Hepatic stellate cell (primary cell): ENCODE data around the gene MACIR.

Experiments used
- DNase-seq: peaks from one replicate; pipeline ENCODE4 v3.0.0; 2011; ENCODE audit warnings: low spot score

Gene MACIR

DNA sequence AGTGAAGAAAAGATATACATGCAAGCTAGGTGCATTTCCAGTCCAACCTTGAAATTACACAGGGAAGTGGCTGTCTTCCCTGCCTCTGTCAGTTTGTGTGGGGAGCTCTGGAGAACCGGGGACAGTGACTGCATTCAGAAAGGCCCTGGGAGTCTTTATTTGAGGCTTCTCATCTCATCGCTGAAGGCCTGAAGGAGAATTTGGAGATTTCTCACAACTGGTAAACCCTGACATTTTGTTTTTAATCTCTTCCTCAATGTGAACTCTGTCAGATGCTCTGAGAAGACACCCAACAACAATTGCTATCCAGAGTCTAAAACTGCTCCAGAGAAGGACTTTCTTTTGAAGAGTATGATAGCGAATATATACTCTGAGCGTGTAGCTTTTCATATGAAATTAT is 33.0 kb downstream of the MACIR start:
- no peak for DNase-seq

DNA sequence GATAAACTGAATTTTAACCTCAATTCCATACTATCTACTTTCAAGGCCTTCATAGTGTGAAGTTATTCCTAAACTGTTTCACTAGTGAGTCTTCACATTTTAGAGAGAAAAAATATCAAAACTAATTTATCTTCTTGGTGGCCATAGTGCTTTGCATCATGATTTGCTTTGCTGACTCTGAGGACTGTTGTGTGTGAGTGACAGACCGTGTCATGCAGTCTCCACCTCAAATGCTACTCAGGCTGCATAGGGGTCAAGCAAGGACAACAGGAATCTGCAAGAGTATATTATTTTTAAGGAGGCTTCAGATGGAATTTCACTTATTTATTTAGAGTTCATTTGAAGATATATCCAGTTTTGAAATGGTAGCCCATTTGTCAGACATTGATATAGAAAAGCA is 34.5 kb downstream of the MACIR start:
- DNase-seq: no peak

DNA sequence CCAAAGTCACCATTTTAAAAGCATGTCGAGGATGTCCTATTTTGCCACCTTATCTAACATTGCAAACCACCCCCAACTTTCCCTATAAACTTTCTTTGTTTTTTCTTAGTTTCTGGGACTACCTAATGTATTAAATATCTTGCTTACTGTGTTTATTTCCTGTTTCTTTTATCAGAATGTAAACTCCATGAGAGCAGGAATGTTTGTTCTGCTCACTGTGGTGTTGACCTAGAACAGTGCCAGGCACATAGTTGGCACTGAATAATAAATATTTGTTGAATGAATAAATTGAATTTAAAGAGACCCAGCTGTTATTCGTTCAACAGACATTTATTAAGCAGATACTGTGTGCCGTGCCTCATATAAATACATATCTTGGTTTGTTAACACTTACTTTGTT is 35.2 kb downstream of the MACIR start:
- no peak for DNase-seq

DNA sequence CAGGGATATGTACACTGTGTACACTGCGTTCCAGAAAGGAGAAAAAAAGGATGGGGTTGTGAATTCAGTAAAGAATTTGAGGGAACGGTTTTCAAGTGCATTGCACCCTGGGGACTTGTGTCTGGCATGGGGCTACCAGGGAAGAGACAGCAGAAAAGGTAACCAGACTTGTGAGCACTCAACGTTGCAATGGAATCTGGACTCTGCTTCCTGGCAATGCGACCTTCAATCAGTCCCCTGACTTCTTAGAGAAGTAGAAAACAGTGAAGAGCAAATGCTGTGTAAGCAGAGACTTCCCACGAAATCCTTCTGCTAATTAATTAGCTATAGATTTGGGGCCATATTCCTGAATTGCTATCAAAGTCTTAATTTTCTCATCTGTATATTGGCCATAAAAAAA is 36.3 kb downstream of the MACIR start:
- DNase-seq: no peak

DNA sequence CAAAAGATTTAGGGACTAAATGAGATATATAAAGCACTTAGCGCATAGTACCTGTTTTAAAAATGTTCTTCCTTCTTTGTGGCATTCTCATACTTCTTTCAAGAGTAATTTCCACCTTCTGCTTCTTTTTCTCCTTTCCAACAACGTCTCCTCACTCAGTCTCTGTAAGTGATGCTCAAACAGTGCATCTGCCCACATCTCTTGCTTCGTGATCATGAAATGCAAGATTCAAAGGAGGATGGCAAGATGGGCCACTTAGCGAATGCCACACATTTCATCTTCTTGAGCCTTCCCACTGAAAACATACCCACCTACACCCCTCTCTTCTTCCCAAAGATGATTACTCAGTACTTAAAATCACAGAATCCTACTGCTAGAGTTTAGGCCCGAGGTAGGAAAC is 36.9 kb downstream of the MACIR start:
- no peak for DNase-seq

DNA sequence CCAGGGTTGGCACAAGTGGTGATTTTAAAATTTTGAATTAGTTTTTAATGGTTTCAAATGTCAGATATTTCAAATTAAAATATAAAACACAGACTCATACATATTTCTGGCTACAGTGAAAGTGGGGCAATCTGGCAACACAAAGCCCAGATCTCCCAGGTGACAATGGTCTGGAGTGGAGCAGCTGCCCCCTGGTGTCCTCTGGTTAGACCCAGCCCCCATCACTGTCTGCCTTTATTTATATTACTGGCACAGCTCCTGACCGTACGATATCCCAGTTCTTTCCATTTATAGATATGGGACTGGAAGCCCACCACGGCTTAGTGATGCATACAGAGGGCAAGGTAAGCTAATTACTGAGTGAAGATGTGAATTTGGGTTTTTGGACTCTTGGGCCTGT is 37.3 kb downstream of the MACIR start:
- no peak for DNase-seq

DNA sequence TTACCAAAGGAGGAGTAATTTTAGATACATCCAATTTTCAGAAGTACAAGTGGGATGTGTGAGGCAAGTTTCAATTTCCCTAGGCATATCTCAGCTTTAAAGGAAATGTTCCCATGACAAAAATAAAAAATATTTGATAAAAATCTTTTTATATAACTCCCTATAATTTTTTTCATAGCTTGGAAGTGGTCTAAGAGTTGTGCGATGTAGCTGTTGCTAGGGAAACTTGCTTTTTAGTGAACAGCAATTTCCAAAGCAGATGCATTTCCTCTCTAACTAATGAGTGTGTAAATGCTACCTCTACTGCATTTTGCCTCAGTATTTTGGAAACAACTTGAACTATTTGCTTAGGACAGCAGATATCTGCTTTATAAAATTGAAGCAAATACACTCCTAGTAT is 39.6 kb downstream of the MACIR start:
- DNase-seq: no peak

DNA sequence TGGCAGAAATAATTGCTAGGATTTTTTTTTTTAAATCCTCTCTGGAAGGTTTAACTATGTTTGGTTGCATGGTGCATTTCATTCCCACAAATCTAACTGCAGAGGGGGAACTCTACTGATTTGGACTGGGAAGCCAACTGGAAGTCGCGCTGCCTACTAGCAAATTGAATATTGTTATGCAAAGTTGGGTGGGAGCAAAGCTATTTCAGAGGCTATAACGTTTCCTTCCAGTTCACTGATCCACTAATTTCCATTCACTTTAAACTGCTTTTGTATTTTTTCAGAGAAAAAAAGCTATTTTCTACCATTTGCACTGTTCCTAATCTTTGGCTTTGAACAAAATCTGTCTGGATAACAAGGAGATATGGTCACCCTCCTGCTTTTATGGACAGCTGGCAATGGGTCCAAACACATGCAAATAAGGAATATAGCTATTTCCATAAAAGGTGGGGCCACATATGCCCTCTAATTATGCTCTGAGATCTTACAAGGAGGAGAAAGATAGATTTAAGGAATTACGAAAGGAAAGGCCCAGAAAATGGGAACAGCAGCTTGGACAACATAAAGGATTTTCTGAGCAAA is 40.1 kb downstream of the MACIR start:
- no peak for DNase-seq

DNA sequence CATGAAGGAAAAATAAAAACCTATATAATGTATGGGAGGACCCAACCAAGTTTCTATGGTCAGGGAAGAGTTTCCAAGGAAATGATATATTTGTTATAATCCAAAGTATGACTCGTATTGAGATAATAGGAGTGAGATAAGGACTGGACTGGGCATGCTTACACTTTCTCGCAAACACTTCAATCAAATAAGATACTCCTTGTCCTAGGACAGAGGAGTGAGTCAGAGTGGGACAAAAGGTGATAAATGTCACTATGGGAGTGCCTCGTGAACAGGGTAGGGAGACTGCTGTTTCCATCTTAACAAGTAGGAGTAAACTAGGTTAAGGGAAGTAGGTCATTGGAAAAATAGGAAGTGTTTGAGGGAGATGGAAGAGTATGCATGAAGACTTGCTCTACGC is 47.2 kb downstream of the MACIR start:
- no peak for DNase-seq

DNA sequence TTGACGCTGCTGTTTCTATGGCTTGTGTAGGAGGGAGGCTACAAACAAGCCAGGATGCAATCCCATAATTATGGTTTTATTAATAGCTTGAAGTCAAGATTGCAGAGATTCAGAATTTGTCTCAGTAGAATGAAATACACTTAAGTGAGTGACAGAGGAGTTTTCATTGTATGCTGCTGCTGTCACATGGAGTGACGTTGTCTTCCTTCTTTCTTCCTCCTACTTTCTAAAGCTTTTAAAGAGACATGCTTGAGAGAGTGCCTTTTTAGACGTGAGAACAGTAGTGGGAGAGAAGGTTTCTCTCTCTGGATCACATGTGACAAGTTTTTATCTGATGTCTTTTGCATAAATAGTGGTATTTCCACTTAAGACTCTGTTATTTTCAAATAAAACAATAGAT is 48.9 kb downstream of the MACIR start:
- DNase-seq: no peak

DNA sequence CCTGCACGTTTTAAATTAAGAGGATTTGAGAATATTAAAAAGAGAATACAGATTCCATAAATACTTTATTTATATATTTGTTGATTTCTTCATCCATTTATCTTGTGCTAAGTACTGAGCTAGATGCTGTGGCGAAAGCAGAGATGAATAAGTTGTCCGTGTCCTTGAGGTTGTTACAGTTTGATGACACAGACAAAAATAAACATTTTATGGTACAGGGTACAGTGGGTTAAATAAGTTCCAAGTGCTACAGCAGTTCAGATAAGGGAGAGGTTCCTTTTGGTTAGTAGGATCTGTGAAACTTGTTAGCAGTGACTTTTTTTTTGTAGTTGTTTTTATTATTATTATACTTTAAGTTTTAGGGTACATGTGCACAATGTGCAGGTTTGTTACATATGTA is 50.2 kb downstream of the MACIR start:
- DNase-seq: no peak

DNA sequence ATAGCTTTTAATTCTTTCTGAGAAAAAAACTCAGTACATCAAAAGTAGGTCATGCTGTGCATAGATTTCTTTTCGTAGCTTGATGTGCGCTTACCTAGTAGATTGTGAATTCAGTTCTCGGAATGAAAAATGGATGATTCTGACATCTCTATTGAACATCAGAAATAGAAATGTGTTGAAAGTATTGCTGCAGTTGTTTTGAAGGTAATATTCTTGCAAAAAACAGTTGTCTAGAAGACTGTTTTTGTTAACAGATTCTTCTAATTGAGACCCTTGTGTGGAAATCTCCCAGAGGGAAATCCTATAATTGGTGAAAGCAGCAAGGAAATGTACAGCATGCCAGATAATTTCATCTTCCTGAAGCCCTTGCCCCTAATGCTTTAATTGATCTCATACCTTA is 54.5 kb downstream of the MACIR start:
- no peak for DNase-seq

DNA sequence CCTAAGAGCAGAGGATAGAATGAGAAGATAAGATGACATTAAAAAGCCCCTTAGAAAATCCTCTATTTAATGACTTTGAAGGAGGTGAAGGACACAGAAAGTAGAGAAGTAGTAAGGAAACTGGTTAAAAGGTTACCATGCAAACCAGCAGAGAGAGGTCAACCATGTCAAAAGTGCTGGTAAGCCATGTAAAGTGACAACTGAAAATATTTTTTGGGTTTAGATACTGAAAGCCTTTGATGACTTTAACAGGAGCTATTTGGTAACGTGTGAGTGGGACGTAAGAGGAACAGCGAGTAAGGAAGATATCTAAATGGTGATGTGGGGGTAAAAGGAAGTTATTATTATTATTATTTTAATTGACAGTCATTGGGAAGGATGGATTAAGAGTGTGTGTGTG is 56.9 kb downstream of the MACIR start:
- no peak for DNase-seq

DNA sequence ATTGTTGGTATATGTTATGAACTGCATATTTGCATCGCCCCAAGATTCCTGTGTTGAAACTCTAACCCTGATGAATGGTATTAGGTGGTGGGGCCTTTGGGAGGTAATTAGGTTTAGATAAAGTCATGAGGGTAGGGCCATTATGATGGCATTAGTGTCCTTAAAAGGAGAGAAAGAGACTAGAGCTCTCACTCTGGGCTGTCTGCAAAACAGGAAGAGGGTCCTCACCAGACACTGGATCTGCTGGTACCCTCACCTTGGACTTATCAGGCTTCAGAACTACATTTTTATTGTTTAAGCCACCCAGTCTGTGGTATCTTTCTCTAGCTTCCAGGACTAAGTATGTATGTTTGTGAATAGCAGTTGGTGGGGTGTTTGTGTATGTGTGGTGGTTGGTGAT is 68.9 kb downstream of the MACIR start:
- DNase-seq: no peak

DNA sequence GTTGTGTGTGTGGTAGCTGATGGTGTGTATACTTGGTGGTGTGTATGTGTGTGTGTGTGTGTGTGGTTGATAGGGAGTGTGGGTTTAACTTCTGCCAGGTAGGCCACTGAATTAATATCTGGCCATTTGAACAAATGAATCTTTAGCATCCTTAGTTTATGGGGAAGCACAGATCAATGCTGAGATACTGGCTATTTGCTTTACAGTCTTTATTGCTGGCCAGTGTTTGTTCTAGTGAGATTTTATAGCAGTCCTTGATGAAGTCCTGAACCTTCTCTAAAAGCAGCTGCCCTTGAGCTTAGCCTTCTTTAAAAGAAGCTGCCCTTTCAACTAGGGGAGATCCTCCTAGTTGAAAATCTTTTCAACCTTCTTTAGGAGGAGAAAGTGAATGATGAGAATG is 69.3 kb downstream of the MACIR start:
- DNase-seq: no peak
